NCI-H1092 treated with DMSO at 0.1 percent for 48 hours (cell line): ENCODE measurements around the gene COLEC11.

Experiments used
- DNase-seq: peaks from one replicate; lab custom pipeline; 2025; lab: John Stamatoyannopoulos, UW

COLEC11 gene

DNA sequence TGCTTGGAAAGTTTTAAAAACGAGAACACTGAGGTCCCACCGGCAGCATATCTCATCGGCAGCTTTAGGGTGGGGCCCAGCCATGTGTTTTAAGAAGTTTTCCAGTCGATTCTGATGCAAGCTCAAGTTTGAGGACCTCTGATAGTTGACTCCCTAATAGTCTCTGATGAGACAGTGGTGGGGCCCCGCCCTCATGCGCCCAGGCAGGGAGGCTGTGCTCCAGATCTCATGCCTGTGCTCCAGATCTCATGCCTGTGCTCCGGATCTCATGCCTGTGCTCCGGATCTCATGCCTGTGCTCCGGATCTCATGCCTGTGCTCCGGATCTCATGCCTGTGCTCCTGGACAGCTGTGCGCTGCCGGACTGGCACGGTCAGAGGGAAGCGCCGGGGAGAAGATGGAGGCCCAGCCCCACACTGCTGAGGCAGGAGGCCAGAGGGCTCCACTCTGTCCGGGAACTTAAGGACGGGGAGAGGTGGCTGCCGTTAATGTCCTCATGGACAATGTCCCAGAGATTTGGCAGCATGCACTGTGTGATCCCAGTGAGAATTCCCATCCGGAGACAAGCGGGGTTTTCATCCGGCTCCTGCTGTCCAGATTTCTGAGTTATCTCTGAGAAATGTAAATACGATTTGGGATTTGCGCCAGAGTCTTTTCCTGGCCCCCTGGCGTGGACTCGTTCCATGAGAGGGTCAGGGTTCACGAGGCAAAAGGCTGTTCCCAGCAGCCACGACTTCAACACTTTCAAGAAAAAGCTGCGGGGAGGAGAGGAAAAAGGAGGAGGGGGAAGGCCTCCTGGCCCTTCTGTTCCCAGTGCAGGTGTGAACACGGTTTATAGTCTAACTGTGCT lies 9.4 kb upstream of the COLEC11 start:
- DNase-seq = no peak

DNA sequence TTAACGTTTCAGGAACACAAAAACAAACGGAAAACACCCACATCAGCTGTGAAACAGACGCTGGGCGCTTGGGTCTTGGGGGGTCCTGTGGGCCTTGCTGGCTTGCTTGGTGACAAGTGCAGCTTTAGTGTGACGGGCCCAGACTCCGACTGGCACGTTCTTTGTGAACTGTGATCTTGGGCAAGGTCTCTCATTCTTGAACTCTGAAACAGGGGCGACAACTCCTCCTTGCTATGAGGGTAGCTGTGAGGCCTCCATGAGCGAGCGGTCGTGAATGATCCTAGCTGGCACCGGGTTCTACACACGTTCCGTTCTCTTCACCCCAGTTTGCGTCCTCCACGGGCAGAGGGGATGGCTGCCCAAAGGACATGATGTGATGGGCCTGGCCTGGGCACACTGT lies 8.7 kb upstream of the COLEC11 start:
- DNase-seq = no peak

DNA sequence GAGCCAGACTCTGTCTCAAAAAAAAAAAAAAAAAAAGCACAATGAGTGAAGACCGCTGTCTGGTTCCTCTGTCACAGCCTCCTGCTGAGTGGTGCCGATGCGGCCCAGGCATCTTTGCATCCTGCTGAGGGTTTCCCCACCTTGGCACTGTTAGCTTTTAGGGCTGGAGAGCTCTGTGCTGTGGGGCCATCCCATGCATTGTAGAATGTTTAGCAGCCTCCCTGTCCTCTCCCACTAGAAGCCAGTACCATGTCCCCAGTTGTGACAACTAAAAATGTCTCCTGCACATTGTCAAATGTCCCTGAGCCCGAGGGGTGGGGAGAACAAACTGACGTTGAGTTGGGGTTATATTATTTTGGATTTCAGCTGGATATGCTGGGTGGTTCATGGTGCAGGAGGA lies 7.9 kb upstream of the COLEC11 start:
- no peak for DNase-seq

DNA sequence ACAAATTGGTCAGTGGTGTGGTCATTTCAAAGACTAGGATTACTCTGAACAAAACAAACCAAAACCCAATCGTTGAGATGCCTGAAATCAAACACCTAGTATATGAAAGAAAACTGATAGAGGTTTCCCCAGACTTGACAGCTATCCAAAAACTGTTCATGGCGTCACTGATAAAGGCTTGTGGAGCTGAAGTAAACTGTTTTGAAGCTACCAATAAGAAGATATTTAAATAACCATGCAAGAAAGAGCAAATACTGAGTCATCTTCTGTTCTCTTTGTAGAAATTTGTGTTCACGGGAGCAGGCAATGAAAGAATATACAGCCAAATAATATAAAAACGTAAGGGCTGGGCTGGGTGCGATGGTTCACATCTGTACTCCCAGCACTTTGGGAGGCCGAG lies 7.5 kb upstream of the COLEC11 start:
- no peak for DNase-seq

DNA sequence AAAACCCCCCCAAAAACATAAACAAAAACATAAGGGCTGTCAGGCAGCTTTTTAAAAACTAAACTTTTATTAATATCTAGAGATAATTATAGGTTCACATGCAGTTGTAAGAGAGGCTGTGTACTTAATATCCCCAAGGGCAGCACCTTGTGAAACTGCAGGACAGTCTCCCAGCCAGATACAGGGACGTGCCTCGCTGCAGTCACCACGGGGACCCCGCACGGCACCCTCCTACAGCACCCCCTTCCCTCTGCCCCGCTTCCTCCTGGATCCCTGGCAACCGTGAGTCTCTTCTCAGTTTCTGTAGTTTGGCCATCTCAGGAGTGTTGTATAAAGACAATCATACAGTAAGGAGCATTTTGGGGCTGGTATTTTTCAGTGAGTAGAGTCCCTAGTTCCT lies 6.8 kb upstream of the COLEC11 start:
- no peak for DNase-seq

DNA sequence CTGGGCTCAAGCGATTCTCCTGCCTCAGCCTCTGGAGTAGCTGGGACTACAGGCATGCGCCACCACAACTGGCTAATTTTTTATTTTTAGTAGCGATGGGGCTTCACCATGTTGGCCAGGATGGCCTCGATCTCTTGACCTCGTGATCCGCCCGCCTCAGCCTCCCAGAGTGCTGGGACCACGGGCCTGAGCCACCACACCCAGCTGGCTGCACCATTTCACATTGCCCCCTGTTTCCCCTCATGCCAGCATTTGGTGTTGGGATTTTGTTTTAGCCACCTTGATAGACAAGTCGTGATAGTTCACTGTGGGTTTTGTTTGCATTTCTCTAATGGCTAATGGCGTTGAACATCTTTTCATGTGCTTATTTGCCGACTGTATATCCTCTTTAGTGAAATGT lies 5.8 kb upstream of the COLEC11 start:
- no peak for DNase-seq

DNA sequence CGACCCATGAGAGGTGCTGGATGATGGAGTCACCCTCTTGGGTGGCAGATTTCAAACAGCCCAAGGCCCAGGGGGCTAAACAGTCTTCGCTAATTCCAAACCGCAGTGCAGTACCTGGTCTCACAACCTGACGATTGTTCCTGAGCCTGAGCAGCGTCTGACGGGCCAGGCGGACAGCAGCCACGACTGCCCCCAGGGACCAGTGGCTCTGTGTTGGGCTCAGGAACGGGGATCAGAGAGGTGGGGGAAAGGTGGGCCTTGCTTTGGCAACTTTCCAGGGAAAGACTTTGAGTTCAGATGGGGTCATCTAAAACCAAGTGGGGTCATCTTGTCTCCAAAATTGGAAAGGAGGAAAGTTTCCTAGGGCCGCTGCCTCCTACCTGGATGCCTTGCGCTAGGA lies 492 bp downstream of the COLEC11 start:
- DNase-seq = no peak

DNA sequence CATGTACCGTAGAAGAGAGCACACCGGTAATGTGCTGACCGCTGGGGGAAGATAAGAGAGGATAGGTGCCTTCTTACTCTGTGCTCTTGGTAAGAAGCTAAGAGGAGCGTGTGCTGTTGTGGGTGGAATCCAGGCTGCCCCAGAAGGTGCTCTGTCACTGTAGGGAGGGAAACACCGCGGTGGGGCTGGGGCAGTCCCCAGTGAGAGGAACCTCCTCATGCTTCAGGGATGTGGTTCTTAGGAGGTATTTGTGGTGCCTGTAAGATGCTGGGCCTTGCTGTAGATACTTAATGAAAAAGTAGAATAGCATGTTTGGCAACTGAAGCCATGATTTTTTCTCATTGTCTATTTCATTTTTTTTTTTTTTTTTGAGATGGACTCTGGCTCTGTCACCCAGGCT lies 1.1 kb downstream of the COLEC11 start:
- no peak for DNase-seq

DNA sequence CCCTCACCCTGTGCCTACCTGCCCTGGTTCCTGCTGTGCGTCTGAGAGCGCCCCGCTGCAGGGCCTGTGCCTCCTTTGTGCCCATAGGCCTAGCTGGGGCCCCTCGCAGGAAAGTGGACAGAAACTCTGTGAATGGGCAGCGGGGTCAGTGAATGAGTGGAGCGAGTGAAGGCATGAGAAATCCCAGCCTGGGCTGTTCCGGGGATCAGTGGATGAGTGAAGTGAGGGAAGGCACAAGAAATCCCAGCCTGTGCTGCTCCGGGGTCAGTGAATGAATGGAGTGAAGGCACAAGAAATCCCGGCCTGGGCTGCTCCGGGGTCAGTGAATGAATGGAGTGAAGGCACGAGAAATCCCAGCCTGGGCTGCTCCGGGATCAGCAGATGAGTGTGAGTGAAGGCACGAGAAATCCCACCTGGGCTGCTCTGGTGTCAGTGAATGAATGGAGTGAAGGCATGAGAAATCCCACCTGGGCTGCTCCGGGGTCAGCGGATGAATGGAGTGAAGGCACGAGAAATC lies 2.0 kb downstream of the COLEC11 start:
- no peak for DNase-seq

DNA sequence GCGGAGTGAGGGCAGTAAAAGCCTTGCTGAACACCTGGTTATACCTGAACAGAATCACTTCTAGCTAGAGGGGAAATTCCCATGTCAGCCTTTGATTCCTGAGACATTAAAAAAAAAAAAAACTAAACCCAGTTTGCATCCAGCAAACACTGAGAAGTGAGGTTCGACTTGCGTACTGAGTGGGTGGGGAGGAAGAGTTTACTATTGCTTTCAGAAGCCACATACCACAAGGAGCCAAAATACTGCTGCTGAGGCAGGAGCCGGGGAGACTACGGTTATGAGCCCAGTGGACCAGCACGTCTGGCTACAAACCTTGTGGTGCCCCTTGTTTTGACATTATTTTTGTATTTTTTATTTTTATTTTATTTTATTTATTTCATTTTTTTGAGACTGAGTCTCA lies 2.7 kb downstream of the COLEC11 start:
- DNase-seq = no peak

DNA sequence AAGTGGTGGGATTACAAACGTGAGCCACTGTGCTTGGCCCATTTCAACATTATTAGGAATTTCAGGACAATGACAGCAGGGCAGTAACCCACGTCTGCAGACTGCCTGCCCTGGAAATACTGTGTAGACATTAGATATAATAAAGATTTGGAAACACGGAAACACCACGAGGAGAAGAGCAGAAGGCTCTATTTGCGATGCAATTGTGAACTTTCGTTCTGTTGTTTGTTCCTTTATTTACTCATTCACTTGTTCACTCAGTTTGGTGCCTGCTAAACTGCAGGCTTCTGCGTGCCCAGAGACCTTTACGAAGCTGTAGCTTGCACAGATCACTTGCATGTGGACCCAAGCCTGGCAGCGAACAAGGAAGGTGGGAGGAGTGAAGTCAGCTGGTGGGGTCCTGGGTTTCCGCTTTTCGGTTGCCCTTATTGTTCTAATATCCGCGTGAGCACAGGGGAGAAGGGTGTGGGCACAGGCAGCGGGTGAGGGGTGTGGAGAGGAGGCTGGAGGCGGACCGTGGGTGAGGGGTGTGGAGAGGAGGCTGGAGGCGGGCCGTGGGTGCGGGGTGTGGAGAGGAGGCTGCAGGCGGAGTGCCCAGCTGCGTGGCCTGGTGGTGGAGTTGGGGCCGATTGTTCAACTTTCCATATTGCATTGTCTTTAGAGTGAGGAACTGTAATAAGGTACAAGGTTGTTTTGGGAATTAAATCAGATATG lies 3.4 kb downstream of the COLEC11 start:
- DNase-seq = no peak

DNA sequence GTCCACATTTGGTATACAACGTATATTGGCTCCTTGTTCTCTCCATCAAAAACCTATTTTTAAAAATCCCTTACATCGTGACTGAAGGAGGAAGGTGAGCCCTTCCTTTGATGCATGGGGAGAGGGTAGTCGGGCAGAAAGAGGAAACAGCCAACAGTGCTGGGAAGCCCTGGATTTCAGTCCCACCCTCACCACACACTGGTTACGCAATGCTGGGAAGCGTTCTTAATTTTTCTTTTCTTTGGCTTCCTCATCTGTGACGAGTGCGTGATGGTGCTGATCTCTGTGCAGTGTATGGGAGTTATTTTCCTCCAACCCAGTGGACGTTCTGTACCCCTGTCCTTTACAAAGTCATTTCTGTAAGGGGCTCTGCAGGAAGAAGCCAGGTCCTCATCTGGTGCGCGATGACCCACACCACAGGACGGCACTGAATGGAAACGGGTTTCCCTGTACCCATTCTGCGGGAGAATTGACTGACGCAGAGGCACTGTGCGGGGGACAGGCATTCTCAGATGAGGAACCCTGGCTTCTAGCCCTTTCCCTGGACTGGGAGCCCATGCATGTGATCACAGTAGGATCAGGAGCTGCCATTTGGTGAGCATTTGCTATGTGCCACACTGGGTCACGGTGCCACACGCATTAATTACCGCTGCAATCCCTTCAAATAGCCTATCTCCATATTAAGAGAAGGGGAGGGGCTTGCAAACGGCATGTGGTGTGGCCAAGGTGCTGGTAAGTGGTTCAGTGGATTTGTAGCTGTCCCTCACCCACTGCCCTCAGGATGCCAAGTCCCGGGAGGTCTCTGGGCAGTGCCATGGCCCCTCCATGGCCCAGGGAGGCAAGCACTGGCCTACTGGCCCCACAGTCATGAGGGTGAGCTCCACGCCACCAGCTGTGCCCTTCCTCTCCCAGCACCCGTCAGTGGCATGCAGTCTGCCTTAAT lies 4.3 kb downstream of the COLEC11 start:
- DNase-seq = no peak

DNA sequence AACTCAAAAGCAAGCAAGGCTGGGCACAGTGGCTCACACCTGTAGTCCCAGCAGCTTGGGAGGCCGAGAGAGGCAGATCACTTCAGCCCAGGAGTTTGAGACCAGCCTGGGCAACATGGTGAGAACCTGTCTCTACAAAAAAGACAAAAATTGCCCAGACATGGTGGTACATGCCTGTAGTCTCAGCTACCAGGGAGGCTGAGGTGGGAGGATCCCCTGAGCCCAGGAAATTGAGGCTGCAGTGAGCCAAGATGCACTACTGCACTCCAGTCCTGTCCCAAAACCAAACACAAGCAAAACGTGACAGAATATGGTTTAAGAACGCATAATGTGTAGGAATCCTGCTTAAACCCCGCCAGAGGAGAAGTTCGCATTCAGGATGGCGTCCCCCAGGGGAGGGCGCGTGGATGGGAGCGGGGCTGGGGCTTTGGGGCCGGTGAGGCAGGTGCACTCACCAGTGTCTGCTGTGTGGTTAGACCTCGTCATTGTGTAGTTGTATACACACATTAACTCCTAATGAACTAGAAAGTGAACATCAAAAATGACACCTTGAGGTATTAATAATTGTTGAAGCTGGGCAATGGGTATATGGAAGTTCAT lies 5.4 kb downstream of the COLEC11 start:
- no peak for DNase-seq

DNA sequence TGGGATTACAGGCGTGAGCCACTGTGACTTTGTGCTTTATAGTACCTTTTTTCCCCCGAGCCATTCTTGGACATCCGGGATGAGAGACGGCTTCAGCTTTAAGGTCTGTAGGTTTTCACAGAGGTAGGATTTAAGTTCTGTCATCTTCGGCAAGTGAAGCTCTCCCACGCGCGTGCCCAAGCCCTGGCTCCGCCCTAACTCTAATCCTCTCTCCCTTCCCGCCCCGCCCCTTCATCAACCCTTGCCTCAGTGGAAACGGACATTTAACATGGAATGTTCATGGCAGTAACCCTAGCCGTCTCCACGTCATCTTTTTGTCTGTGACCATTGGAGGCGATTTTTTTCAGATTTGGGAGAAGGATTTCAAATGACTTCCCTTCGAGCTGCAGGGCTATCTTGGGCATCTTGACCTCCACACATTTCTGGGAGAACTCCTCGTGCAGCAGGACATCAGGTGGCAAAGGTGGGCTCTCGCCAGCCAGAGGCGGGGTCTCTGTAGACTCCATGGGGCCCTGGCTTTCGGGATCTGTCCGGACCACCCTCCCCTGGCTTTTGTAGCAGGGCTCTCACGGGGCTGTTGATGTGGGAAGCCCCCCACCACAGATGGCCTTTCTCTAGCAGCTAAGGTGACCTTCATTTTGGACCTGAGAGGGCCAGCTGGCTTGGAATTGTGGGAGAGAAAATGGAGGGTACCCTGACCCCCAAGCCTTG lies 6.8 kb downstream of the COLEC11 start:
- no peak for DNase-seq

DNA sequence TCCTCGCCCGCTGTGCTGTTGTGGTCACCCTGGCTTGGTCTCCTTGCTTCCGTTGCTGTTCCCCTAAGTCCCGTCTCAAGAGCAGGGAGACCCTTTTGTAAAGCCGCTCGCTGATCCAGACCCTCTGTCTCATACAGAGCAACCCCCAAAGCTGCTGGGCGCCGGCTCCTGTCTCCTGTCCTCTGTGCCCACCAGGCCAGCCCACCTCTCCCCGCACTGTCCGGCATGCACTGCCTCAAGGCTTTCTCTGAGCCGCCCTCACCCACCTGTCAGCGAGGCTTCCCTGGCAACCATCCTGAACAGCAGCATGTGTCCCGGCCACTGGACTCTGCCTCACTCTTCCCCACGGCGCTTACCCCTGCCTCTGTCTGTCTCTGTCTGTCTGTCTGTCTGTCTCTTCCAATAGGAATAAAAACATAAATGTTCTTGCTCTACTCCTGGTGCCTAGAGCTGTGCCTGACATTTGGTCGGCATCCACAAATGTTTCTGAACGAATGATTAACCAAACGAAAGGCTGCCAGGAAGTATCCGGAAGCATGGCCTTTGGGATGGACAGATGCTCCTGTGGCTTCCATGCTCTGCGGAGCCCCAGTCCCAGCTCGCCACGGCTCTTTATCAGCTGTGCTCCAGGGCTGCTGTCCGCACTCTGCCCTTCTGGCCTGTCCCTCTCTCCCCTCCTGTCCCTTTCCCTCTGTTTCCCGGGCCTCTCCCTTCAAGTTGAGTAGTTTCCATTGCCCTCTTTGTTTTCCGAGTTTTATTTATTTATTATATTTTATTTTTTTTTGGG lies 7.8 kb downstream of the COLEC11 start:
- DNase-seq = no peak

DNA sequence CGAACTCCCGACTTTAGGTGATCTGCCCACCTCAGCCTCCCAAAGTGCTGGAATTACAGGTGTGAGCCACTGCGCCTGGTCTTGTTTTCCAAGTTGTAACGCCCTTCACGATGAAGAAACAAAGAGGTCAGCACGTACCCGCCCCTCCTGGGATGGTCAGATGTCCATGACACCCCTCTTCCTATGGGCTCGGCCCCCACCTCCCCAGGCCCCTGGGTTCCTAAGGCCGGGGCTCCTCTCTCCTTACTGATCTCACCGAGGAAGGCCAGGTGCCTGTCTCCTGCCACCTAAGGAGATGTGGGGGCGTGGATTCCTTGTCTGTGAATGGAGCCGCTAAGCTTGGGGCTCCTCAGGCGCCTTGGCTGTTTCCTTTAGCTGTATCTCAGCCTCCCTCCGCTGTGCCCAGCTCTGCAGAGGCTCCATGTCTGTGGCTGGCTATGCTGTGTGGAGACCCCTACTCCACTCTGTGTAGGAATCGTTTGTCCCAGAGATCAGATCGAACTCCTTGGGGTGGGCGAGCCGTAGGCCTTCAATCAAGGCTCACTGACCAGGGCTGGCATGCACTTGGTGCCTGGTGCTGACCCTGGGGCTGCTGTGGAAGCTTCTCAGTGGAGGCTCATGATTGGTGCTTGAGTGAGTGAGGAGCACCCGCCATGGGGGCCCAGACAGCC lies 8.8 kb downstream of the COLEC11 start:
- DNase-seq = no peak

DNA sequence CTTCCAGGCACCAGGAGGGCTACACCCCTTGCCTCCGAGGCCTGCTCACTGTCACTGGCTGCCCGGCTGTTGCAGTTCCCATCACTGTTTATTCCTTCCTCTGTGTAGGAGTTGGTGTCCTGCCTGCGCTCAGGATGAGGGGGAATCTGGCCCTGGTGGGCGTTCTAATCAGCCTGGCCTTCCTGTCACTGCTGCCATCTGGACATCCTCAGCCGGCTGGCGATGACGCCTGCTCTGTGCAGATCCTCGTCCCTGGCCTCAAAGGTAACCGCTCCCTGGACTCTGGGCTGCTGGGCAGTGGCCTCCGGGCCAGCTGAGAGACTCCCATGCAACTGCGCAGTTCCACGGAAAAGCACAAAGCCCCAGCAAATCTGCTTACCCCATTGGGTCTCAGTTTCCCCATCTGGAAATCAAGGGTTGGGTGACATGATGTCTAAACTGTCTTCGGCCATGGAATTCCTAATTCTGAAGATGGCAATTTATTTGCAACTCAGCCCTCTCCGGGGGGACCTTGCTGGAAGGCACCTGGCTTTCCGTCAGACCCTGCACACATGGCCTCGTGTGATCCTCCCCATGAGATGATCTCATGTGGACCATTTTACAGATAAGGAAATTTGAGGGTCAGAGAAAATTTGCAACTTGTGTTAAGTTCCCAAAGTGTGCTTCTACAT lies 9.4 kb downstream of the COLEC11 start:
- no peak for DNase-seq

DNA sequence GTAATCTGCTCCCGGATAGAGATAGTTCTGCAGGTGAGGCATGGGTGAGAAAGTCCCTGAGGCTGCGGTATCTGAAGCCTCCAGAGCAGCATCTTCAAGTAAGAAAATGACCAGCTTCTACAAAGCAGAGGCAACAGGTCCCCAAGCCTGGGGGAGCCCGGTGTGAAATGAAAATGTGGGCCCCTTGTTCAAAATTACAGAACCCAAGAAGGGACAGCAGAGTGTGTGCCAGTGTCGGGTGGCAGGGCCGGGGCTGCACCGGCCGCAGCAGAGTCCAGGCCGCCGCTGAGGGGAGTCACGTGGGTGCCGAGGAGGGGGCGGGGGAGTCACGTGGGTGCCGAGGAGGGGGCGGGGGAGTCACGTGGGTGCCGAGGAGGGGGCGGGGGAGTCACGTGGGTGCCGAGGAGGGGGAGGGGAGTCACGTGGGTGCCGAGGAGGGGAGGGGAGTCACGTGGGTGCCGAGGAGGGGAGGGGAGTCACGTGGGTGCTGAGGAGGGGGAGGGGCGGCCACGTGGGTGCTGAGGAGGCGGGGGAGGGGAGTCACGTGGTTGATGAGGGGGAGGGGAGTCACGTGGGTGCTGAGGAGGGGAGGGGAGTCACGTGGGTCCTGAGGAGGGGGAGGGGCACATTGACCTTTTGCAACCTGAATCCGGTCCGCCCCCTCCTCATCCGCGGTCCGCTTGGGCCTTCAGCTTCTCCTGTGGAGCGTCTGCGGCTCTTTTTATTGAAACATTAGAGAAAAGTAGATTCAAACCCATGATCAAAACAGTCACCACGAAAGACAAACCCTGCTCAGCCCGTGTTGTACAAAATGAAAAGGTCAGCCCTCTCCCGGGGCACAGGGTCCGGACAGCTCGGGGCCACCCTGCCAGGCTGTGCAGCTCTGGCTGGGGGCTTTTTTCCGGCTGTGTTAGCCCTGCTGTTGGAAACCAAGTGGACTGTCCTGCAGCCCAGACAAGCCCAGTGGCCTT lies 10.4 kb downstream of the COLEC11 start:
- peak; percentile 61 for DNase-seq
